Endothelial cell of umbilical vein (primary cell): ENCODE measurements around the gene SHC4.

Experiments used
- EZH2 ChIP-seq: IDR thresholded peaks from 2 replicates; pipeline ENCODE4 v1.6.1; 2012; ENCODE audit warnings: borderline replicate concordance, low read depth, mild to moderate bottlenecking, moderate library complexity, low read length, inconsistent platforms; ENCODE audit not compliant: severe bottlenecking
- JUN ChIP-seq: IDR thresholded peaks from 2 replicates; pipeline ENCODE4 v1.6.1; 2011; ENCODE audit warnings: borderline replicate concordance, low read depth; ENCODE audit not compliant: insufficient read length, insufficient read depth
- POLR2AphosphoS5 ChIP-seq: IDR thresholded peaks from 2 replicates; pipeline ENCODE4 v1.6.1; 2012; ENCODE audit warnings: low read depth, mild to moderate bottlenecking, control low read depth, low read length, moderate library complexity; ENCODE audit not compliant: insufficient read depth
- TF ChIP-seq, protein P1 (sequence below), 2 donors: IDR thresholded peaks; 1 replicate in 1 of 2; 2 replicates in 1 of 2; pipeline ENCODE4 v1.5.1; 2011; ENCODE audit warnings: low read length in 2 of 2, mild to moderate bottlenecking in 2 of 2, moderate library complexity in 2 of 2, control low read depth in 1 of 2, inconsistent platforms in 1 of 2, low read depth in 1 of 2; ENCODE audit not compliant: insufficient read depth in 1 of 2; ENCODE audit errors: extremely low read depth in 1 of 2
- TF ChIP-seq, protein P2 (sequence below): IDR thresholded peaks from 2 replicates; pipeline ENCODE4 v1.6.1; 2011; ENCODE audit not compliant: insufficient read depth, insufficient read length

DNA sequence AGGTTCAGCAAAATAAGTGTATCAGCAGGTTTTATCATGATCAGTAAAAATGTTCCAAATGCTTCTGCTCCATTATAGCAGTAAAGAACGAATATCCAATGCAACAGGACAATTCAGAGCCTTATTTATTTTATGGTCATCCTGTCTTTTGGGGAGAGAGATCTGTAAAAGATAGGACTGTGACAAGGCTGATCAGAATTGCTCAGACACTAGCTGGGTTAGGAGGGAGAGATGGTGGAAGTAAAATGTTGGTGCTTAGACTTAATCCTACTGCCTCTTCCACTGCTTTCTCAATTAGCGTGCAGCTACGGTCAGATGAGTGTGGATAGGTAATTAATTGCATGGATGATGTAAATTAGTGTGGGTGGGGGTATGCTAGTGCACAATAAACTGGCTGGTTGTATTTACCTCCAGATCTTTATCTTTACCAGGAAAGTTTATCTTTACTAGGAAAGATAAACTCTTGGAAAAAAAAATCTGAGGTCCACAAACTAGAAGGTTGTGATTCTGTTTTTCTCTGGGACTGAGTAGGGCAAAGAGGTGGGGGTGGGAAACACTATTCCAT, 83.6 kb downstream of the SHC4 start:
- TF ChIP-seq, protein P1, sequence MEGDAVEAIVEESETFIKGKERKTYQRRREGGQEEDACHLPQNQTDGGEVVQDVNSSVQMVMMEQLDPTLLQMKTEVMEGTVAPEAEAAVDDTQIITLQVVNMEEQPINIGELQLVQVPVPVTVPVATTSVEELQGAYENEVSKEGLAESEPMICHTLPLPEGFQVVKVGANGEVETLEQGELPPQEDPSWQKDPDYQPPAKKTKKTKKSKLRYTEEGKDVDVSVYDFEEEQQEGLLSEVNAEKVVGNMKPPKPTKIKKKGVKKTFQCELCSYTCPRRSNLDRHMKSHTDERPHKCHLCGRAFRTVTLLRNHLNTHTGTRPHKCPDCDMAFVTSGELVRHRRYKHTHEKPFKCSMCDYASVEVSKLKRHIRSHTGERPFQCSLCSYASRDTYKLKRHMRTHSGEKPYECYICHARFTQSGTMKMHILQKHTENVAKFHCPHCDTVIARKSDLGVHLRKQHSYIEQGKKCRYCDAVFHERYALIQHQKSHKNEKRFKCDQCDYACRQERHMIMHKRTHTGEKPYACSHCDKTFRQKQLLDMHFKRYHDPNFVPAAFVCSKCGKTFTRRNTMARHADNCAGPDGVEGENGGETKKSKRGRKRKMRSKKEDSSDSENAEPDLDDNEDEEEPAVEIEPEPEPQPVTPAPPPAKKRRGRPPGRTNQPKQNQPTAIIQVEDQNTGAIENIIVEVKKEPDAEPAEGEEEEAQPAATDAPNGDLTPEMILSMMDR (IDR thresholded peaks at IDR 0.05; ENCODE audit: extremely low read depth in 1 of 2, insufficient read depth in 1 of 2, low read depth in 1 of 2, low read length in 2 of 2), result no peak
- TF ChIP-seq JUN, result no peak
- TF ChIP-seq POLR2AphosphoS5, result no peak
- TF ChIP-seq, protein P2, sequence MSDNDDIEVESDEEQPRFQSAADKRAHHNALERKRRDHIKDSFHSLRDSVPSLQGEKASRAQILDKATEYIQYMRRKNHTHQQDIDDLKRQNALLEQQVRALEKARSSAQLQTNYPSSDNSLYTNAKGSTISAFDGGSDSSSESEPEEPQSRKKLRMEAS, result no peak
- no peak for TF ChIP-seq EZH2
